Hematopoietic multipotent progenitor cell treated with erythropoietin and hydrocortisone succinate and interleukin-3 and kit ligand, for 17 days (in vitro differentiated cells): ENCODE results near the gene BASP1.
A peak's percentile ranks its signal among the peaks of the same experiment; 100 is the strongest.
"Not testable (repeated sequence)": the region's sequence is repeated elsewhere in the genome, so short reads cannot be mapped to it uniquely, and the experiment has no call there.

Experiments
- DNase-seq: peaks from one replicate; pipeline ENCODE4 v3.0.0-alpha.2; 2015; ENCODE audit warnings: low spot score

BASP1 gene

GRCh38 chr5:17191574-17191973 lies 25.9 kb upstream of the BASP1 start:
- DNase-seq, result not testable (repeated sequence)

- no peak for DNase-seq
Observed at GRCh38 chr5:17192191-17192590, 25.2 kb upstream of the BASP1 start.

DNA sequence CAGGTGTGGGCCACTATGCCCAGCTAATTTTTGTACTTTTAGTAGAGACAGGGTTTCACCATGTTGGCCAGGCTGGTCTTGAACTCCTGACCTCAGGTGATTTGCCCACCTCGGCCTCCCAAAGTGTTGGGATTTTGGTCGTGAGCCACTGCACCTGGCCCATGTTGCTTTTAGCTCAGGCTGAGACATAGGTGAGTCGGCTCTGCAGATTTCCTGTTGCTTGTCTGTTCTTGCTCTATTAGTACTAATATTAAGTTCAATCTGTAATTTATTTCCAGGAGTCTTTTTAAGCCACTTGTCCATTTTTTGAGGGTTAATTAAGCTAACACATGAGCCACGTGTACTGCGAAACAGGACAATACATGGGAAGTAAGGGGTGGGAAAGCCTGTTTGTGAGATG lies 21.4 kb upstream of the BASP1 start:
- DNase-seq, result no peak

DNA sequence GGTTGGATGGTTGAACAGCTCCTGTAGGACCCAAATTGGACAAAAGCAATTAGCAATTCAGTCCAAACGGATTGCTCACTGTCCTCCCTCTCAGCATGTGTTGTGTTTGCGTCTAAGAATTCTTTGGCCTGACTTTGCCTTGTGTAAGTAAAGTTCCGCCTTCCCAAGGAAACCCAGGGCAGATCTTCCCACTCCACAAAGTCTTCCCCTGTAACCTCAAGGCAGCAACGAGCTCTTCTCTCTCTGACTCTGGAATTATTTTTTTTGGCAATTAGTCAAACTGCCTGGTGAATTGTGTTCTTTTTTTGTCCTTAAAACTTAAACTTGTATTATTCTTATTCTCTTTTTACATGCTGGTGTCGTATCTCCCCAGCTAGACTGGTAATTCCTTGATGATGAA lies 20.7 kb upstream of the BASP1 start:
- DNase-seq, result no peak

- DNase-seq, result peak; percentile 40
Observed at GRCh38 chr5:17203329-17204132, 13.9 kb upstream of the BASP1 start.

- DNase-seq, result no peak
Observed at GRCh38 chr5:17204133-17204489, 13.3 kb upstream of the BASP1 start.

- no peak for DNase-seq
Observed at GRCh38 chr5:17206021-17206420, 11.4 kb upstream of the BASP1 start.

DNA sequence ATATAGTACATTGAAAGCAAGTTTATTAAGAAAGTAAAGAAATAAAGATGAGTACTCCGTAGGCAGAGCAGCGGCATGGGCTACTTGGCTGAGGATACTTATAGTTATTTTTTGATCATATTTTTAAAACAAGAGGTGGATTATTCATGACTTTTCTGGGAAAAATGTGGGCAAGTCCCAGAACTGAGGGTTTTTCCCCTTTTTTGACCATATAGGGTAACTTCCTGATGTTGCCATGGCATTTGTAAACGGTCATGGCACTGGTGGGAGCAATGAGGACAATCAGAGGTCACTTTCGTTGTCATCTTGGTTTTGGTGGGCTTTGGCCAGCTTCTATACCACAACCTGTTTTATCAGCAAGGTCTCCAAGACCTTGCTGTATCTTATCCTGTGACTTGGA lies 5.2 kb upstream of the BASP1 start:
- no peak for DNase-seq

GRCh38 chr5:17212996-17213395 lies 4.4 kb upstream of the BASP1 start:
- no peak for DNase-seq

GRCh38 chr5:17213938-17214337 lies 3.5 kb upstream of the BASP1 start:
- no peak for DNase-seq

GRCh38 chr5:17214893-17215292 lies 2.5 kb upstream of the BASP1 start:
- no peak for DNase-seq

GRCh38 chr5:17215361-17215760 lies 2.1 kb upstream of the BASP1 start:
- no peak for DNase-seq

- no peak for DNase-seq
Observed at GRCh38 chr5:17216176-17216973, 1.1 kb upstream of the BASP1 start.

GRCh38 chr5:17216974-17217492 lies 398 bp upstream of the BASP1 start:
- DNase-seq, result no peak

DNA sequence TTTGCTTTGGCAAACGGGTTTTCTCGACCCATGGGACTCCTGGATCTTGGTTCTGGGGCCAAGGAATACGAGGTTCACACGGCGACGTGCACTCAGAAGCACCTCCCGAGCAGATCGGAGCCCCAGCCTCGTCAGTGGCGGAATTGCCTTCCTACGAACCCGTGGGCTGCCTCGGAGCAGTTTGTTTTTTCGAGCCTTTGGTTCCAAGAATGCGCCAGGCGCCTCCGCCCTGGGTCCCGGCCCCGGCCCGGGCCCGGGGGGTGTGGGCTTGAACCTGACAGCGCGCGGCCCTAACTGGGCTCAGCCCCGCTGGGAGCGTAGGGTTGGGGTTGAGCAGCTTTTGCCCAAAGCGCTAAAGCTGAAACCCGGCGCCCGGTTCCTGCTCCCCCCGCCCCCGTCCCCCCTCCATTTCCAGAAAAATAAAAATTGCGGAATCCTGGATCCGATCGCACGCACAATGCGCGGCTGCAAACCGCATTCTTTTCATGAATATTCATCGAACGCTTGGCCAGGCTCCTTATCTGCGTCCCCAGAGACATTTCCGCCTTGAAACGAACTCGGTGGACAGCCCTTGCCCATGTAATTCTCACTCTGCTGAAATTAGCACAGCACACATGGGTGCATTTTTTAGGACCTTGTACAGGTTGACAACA lies 1.0 kb downstream of the BASP1 start:
- no peak for DNase-seq

DNA sequence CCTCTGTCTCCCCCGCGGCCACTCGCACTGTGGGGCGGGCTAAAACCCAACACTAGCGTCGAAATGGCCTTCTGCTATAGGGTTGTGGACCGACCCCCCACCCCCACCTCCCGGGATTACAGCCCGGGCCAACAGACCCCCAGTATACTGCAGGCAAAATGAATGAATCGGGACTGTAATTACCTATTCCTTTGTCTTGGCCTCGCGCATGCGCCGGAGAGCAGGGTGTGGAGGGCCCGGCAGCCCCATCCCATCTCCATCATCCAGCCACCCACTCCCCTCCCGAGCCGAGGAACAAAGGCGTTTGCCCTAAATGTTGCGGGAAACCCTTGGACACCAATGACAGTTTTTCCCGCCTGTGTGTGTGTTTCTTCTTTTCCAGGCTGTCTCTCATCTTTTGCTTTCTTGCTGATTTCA lies 1.6 kb downstream of the BASP1 start:
- DNase-seq, result no peak

- DNase-seq, result no peak
Observed at GRCh38 chr5:17219469-17219868, 2.0 kb downstream of the BASP1 start.

DNA sequence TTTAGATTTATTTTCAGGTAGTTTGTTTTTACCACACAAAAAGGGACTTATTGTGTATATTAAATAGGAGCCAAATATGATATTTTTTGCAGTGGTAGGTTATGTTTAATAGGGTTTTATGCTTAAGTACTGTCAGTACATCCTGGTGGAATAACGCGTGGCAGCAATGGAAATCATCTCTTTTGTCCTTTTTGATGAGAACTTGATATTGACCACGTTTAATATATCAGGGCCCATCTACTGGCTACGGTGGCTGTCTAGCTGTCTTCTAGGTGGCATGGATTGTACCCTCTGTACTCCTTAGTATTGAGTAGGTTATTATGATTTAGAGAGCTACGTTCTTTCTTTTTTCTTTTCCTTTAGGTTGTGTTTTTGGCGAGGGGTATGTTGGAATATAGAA lies 2.6 kb downstream of the BASP1 start:
- DNase-seq, result no peak

DNA sequence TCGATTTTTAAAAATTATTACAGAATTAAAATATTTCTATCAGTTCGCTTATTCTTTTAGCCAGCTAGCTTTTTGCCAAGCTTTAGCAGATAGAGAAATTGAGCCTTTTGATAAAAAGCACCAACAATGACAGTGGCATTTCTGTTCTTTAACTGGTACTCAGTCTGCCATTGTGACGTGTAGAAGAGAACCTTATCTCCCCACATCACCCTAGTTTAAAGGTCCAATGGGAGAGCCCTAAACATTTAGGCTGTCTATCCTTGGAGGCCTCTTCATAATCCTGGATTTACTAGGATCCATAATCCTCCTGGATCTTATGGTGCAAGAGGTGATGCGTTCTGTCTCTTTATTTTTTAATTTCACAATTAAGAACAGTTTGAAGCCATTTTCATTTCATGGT lies 3.0 kb downstream of the BASP1 start:
- no peak for DNase-seq

DNA sequence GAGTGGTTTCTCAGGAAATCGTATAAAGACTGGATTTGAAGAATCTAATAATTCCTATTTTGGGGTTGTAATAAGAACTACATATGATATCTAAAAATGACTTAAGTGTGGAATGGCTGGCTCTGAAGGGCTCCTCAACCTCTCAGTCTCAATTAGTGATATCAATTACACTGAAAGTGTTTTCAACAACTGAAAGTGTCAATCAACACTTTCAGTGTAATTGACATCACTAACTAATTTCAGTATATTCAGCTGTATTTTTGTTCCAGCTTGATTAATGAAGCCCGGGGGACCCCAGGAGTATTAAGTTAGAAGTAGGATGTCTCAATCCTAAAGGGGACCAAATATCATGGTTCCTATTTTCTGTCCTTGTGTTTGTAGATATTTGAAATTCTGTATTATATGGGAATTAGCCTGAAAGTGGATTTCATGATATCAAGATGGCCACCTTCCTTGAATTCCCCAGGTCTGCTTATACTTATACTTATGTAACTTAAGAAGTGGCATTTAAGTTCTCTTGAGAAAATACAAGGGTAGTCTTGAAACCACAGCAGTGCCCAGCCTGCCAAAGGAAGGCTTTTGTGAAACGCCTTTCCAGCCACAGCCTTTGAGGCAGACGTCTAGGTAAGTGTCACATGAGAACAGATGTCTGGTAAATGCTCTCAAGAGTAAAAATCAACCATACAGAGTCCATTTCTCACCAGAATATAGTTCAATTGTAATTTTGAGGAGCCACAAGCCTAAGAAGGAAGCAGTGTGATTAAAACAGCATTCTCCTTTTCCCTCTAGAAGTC lies 4.6 kb downstream of the BASP1 start:
- no peak for DNase-seq

GRCh38 chr5:17222664-17223063 lies 5.2 kb downstream of the BASP1 start:
- DNase-seq, result no peak
